GM23338 (cell line): ENCODE results near the gene GAN. TPM values are rescaled to one million over a fixed set of nuclear protein-coding genes. Genes with fewer than 3 reads are reported as not detected.
A peak's percentile ranks its signal among the peaks of the same experiment; 100 is the strongest.

Experiments used
- ATAC-seq: fragments of 200-7000 bp; cut with Tn5 transposase; 3 replicates; pipeline ENCODE4 v1.9.1; 2020
- DNase-seq: peaks from one replicate; pipeline ENCODE4 v3.0.0-alpha.2; 2015; ENCODE audit warnings: low spot score
- H2AFZ ChIP-seq: fragments of 200-600 bp; sonication (generic); 2 replicates; pipeline ENCODE4 v1.8.0; 2016; ENCODE audit warnings: antibody characterized with exemption, mild to moderate bottlenecking, moderate library complexity
- H3F3A ChIP-seq: fragments of 200-600 bp; sonication (generic); replicated peaks from 2 replicates; pipeline ENCODE4 v1.8.0; 2017; ENCODE audit warnings: antibody characterized with exemption, mixed run types, low read depth
- H3K27ac ChIP-seq: fragments of 200-600 bp; sonication (generic); 2 replicates; pipeline ENCODE4 v1.6.1; 2016; ENCODE audit warnings: low read depth
- H3K27me3 ChIP-seq: fragments of 200-600 bp; sonication (generic); 2 replicates; pipeline ENCODE4 v1.8.0; 2016; ENCODE audit warnings: mild to moderate bottlenecking, mixed run types, moderate library complexity; ENCODE audit not compliant: insufficient read depth
- H3K36me3 ChIP-seq: fragments of 200-600 bp; sonication (generic); 2 replicates; pipeline ENCODE4 v1.8.0; 2016; ENCODE audit warnings: mild to moderate bottlenecking; ENCODE audit not compliant: insufficient read depth
- H3K4me1 ChIP-seq: fragments of 200-600 bp; sonication (generic); 2 replicates; pipeline ENCODE4 v1.8.0; 2016; ENCODE audit warnings: mild to moderate bottlenecking, moderate library complexity; ENCODE audit not compliant: insufficient read depth
- H3K4me2 ChIP-seq: fragments of 200-600 bp; sonication (generic); 2 replicates; pipeline ENCODE4 v1.7.1; 2017; ENCODE audit warnings: mixed run types
- H3K4me3 ChIP-seq: fragments of 200-600 bp; sonication (generic); 2 replicates; pipeline ENCODE4 v1.6.1; 2016; ENCODE audit warnings: mixed run types
- H3K79me2 ChIP-seq: fragments of 200-600 bp; sonication (generic); replicated peaks from 2 replicates; pipeline ENCODE4 v1.8.0; 2017; ENCODE audit warnings: mild to moderate bottlenecking; ENCODE audit not compliant: insufficient read depth
- H3K9me2 ChIP-seq: fragments of 200-600 bp; sonication (generic); 2 replicates; pipeline ENCODE4 v1.8.0; 2017; ENCODE audit not compliant: insufficient read depth
- H4K20me1 ChIP-seq: fragments of 200-600 bp; sonication (generic); replicated peaks from 2 replicates; pipeline ENCODE4 v1.8.0; 2017; ENCODE audit warnings: mild to moderate bottlenecking; ENCODE audit not compliant: insufficient read depth
- H3K27ac Mint-ChIP-seq: 2 replicates; pipeline ENCODE4 v1.8.0; 2020; ENCODE audit warnings: inconsistent platforms, mild to moderate bottlenecking, moderate library complexity, mixed read lengths
- H3K27me3 Mint-ChIP-seq: 3 replicates; pipeline ENCODE4 v1.8.0; 2022; ENCODE audit warnings: low read depth, mild to moderate bottlenecking, moderate library complexity, mixed read lengths, inconsistent platforms; ENCODE audit not compliant: insufficient read depth, poor library complexity
- H3K36me3 Mint-ChIP-seq: 3 replicates; pipeline ENCODE4 v1.8.0; 2021; ENCODE audit warnings: low read depth, mild to moderate bottlenecking, inconsistent platforms, moderate library complexity, mixed read lengths
- H3K4me1 Mint-ChIP-seq: 3 replicates; pipeline ENCODE4 v1.8.0; 2020; ENCODE audit warnings: mild to moderate bottlenecking, inconsistent platforms, mixed read lengths
- H3K4me3 Mint-ChIP-seq: 3 replicates; pipeline ENCODE4 v1.8.0; 2021; ENCODE audit warnings: moderate library complexity, mild to moderate bottlenecking, inconsistent platforms, mixed read lengths
- H3K9me3 Mint-ChIP-seq: 3 replicates; pipeline ENCODE4 v1.8.0; 2020; ENCODE audit warnings: moderate library complexity, mild to moderate bottlenecking, inconsistent platforms, mixed read lengths
- CREB1 ChIP-seq: fragments of 250-450 bp; sonication (Bioruptor Pico); IDR thresholded peaks from 2 replicates; pipeline ENCODE4 v1.5.0; 2020; ENCODE audit warnings: low read depth, mild to moderate bottlenecking, moderate library complexity
- CTCF ChIP-seq, 2 experiments: fragments of 200-600 bp in 1 of 2; sonication (generic) in 1 of 2; conservative IDR thresholded peaks; 2 replicates each; pipeline versions ENCODE4 v1.5.1 to v1.6.1; 2016 to 2017; ENCODE audit warnings: antibody characterized with exemption in 2 of 2, low read depth in 2 of 2, mild to moderate bottlenecking in 2 of 2, moderate library complexity in 1 of 2
- ETS1 ChIP-seq: IDR thresholded peaks from 2 replicates; pipeline ENCODE4 v1.6.1; 2016; ENCODE audit warnings: antibody characterized with exemption
- POLR2AphosphoS5 ChIP-seq: IDR thresholded peaks from 2 replicates; pipeline ENCODE4 v1.6.1; 2016; ENCODE audit warnings: antibody characterized with exemption, low read depth
- REST ChIP-seq: IDR thresholded peaks from one replicate; pipeline ENCODE4 v1.6.1; 2018; ENCODE audit warnings: antibody characterized with exemption; ENCODE audit not compliant: unreplicated experiment
- STAT1 ChIP-seq: IDR thresholded peaks from one replicate; pipeline ENCODE4 v1.6.1; 2016; ENCODE audit warnings: antibody characterized with exemption; ENCODE audit not compliant: unreplicated experiment
- ZNF114 ChIP-seq: fragments of 250-450 bp; sonication (Bioruptor Pico); IDR thresholded peaks from 2 replicates; pipeline ENCODE4 v1.5.0; 2020; ENCODE audit warnings: mild to moderate bottlenecking, moderate library complexity
- ZNF331 ChIP-seq: fragments of 250-450 bp; sonication (Bioruptor Pico); IDR thresholded peaks from 2 replicates; pipeline ENCODE4 v1.5.0; 2020; ENCODE audit warnings: low read depth, mild to moderate bottlenecking, moderate library complexity
- ZNF462 ChIP-seq: fragments of 250-450 bp; sonication (Bioruptor Pico); IDR thresholded peaks from 2 replicates; pipeline ENCODE4 v1.5.0; 2020; ENCODE audit warnings: mild to moderate bottlenecking, moderate library complexity
- polyA plus RNA-seq: library from polyadenylated mRNA; unstranded; fragments of >200 nt; fragmentation: Nextera tagmentation; extraction: Ambion mirVana; gene quantifications from 2 replicates; pipeline ENCODE4 v1.2.1, GENCODE V29; 2016
- total RNA-seq: library from RNA; depleted of rRNA; stranded (reverse); fragments of >200 nt; shearing (Covaris generic); gene quantifications from 2 replicates; pipeline ENCODE4 v1.2.3, GENCODE V29; 2014

The GAN gene
- total and polyA plus RNA-seq, 2 experiments from 2014 or later = 8.1 to 28.5 TPM

- no peak for ATAC-seq
- no peak overlapping the region for H3K27ac Mint-ChIP-seq
- H3K36me3 Mint-ChIP-seq = peaks cover 43% of the 10 kb centered on the region
- Histone ChIP-seq H3K36me3 (peaks cover 14% of the 10 kb centered on the region; the same call in 1 of the 2 replicates), H3K27ac (no peak overlapping the region), H4K20me1 (peaks cover 10% of the 10 kb centered on the region; the same call in 1 of the 2 replicates), H3K4me1 (no peaks in the 10 kb centered on the region), H3F3A (no peaks in the 10 kb centered on the region), H2AFZ (no peak overlapping the region), H3K9me2 (no peaks in the 10 kb centered on the region), H3K4me3 (no peak overlapping the region), H3K79me2 (peaks cover 51% of the 10 kb centered on the region), H3K27me3 (no peaks in the 10 kb centered on the region), H3K4me2 (no peak overlapping the region)
- H3K27me3 Mint-ChIP-seq = peaks cover 3% of the 10 kb centered on the region
- TF ChIP-seq STAT1 (no peak), CTCF (conservative IDR thresholded peaks at IDR 0.05; ENCODE audit: low read depth in 2 of 2) (peak; percentile 25 to 43; a peak in 3 of 4 replicates), POLR2AphosphoS5 (no peak)
- DNase-seq = no peak
- no peak overlapping the region for H3K4me3 Mint-ChIP-seq
- peaks cover 31% of the 10 kb centered on the region for H3K9me3 Mint-ChIP-seq
- no peaks in the 10 kb centered on the region for H3K4me1 Mint-ChIP-seq
Observed at GRCh38 chr16:81350306-81350615, 35.5 kb downstream of the GAN start.

- Mint-ChIP-seq H3K27me3 (peaks cover 3% of the 10 kb centered on the region), H3K27ac (no peak overlapping the region), H3K4me1 (no peaks in the 10 kb centered on the region), H3K9me3 (no peaks in the 10 kb centered on the region), H3K36me3 (peaks cover 23% of the 10 kb centered on the region), H3K4me3 (no peak overlapping the region)
- Histone ChIP-seq H3K4me3 (no peak overlapping the region), H3K79me2 (peaks cover 22% of the 10 kb centered on the region), H3K36me3 (peaks cover 12% of the 10 kb centered on the region), H3F3A (no peaks in the 10 kb centered on the region), H3K4me1 (no peaks in the 10 kb centered on the region), H4K20me1 (peaks cover 7% of the 10 kb centered on the region; the same call in 1 of the 2 replicates), H2AFZ (no peak overlapping the region), H3K27ac (no peak overlapping the region), H3K27me3 (no peaks in the 10 kb centered on the region), H3K4me2 (no peak overlapping the region), H3K9me2 (no peaks in the 10 kb centered on the region)
- TF ChIP-seq ZNF462 (CRISPR knock-in tag) (no peak), CREB1 (CRISPR knock-in tag) (no peak), ETS1 (no peak), REST (no peak), ZNF114 (CRISPR knock-in tag) (no peak), ZNF331 (no peak)
- DNase-seq (no peak), ATAC-seq (no peak)
Observed at GRCh38 chr16:81353895-81354294, 39.1 kb downstream of the GAN start.
